Small intestine (tissue), 7 donors: ENCODE measurements around the gene IL1R2. TPM values are rescaled to one million over a fixed set of nuclear protein-coding genes. Genes with fewer than 3 reads are reported as not detected.

Source experiments
- DNase-seq, 2 donors: peaks; one replicate each; pipeline versions ENCODE4 v3.0.0 to v3.0.0-alpha.2; 2013
- FAIRE-seq: peaks from 2 replicates; lab custom pipeline; 2012; peaks lifted over from hg19 to GRCh38; lab: Jason Lieb, UNC
- H3K27ac ChIP-seq, 3 donors: one replicate each; pipeline ENCODE4 v1.5.1; 2013; ENCODE audit warnings: low read length in 2 of 3, mild to moderate bottlenecking in 2 of 3, control low read depth in 1 of 3, inconsistent platforms in 1 of 3, low read depth in 1 of 3, moderate library complexity in 1 of 3
- H3K27me3 ChIP-seq, 3 donors: one replicate each; pipeline ENCODE4 v1.6.1; 2013; ENCODE audit warnings: low read length in 3 of 3, inconsistent platforms in 1 of 3; ENCODE audit not compliant: control insufficient read depth in 3 of 3, insufficient read depth in 3 of 3
- H3K36me3 ChIP-seq, 3 donors: one replicate each; pipeline ENCODE4 v1.6.1; 2013; ENCODE audit warnings: low read length in 3 of 3, inconsistent platforms in 1 of 3, low read depth in 1 of 3, mild to moderate bottlenecking in 1 of 3, moderate library complexity in 1 of 3; ENCODE audit not compliant: control insufficient read depth in 3 of 3, insufficient read depth in 2 of 3
- H3K4me1 ChIP-seq, 3 donors: one replicate each; pipeline ENCODE4 v1.6.1; 2013; ENCODE audit warnings: low read length in 2 of 3, inconsistent platforms in 1 of 3, low read depth in 1 of 3, mild to moderate bottlenecking in 1 of 3, moderate library complexity in 1 of 3; ENCODE audit not compliant: control insufficient read depth in 3 of 3, insufficient read depth in 2 of 3
- H3K4me3 ChIP-seq, 3 donors: one replicate each; pipeline ENCODE4 v1.5.1; 2013; ENCODE audit warnings: low read length in 3 of 3, control low read depth in 1 of 3, inconsistent platforms in 1 of 3, low read depth in 1 of 3, mild to moderate bottlenecking in 1 of 3, moderate library complexity in 1 of 3
- H3K9me3 ChIP-seq, 2 donors: one replicate each; pipeline ENCODE4 v1.6.1; 2013; ENCODE audit warnings: low read depth in 1 of 2, low read length in 1 of 2; ENCODE audit not compliant: control insufficient read depth in 2 of 2, insufficient read depth in 1 of 2
- WGBS, 3 donors: extraction: QIAGEN DNeasy Blood & Tissue Kit; methylation state at CpG; one replicate each; pipeline ENCODE4 v1.1.7; 2013; 5-methylcytosine and 5-hydroxymethylcytosine counted together
- polyA plus RNA-seq, 4 donors: library from polyadenylated mRNA; stranded (reverse) in 3 of 4; unstranded in 1 of 4; fragments of 200-250 nt in 3 of 4; fragments of 120-200 nt in 1 of 4; gene quantifications; one replicate each; pipeline versions ENCODE4 v1.2.1 to v1.2.3, GENCODE V29; 2013
- donor health status: healthy with polysubstance abuse.
- donor health status: control.
- donor health status: control.
- donor health status: Bipolar disorder and iron deficiency.
- donor health status: healthy.

IL1R2 gene
- polyA plus RNA-seq, 4 donors = 1.5 to 5.2 (median 2.7) TPM

DNA sequence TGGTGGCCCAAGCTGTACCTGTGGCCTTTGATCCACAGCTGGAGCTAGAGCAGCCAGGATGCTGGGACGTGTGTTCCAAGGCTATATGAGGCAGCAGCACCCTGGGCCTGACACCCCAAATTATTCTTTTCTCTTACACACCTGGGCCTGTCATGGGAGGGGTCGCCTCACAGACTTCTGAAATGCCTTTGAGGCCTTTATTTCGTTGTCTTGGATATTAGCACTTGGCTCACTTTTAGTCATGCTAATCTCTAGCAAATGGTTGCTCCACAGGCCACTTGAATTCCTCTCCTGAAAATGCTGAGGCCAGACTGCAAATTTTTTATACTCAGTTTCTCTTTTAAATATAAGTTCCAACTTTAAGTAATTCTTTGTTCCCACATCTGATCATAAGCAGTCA, 22.0 kb upstream of the IL1R2 start:
- FAIRE-seq = no peak
- no peak overlapping the region for H3K4me3 ChIP-seq
- DNase-seq = no peak
- no peak overlapping the region for H3K27ac ChIP-seq
- WGBS, 3 donors = 57 to 85% (median 63%) methylated on average over 3 of the region's 3 CpGs
- no peaks in the 10 kb centered on the region for H3K4me1 ChIP-seq
- H3K9me3 ChIP-seq = peaks cover 1 to 11% of the 10 kb centered on the region in 2 donors
- no peaks in the 10 kb centered on the region for H3K36me3 ChIP-seq
- no peaks in the 10 kb centered on the region for H3K27me3 ChIP-seq

DNA sequence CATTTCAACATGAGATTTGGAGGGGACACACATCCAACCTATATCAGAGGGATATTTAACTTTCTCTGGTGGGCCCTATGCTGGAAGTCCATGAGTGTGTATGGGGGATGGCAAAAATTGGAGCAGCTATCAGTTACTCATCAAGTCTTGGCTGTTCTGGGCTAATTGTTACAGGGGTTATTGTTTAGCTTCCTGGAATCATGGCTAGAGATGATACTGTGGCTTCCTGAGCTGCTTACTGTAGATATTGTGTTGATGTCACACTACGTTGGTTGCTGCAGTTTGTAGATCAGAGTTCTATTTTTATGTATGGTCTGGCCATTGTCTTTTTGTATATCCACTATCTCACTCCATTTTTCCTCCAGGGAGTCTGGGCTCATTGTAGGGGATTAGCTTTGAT, 20.9 kb upstream of the IL1R2 start:
- no peaks in the 10 kb centered on the region for H3K4me1 ChIP-seq
- no peak overlapping the region for H3K27ac ChIP-seq
- no peak for DNase-seq
- no peak overlapping the region for H3K4me3 ChIP-seq
- WGBS, 3 donors = 91 to 100% (median 97%) methylated on average over 1 of the region's 1 CpG
- peaks cover 1 to 11% of the 10 kb centered on the region in 2 donors for H3K9me3 ChIP-seq
- H3K36me3 ChIP-seq = no peaks in the 10 kb centered on the region
- no peaks in the 10 kb centered on the region for H3K27me3 ChIP-seq
- FAIRE-seq = no peak

DNA sequence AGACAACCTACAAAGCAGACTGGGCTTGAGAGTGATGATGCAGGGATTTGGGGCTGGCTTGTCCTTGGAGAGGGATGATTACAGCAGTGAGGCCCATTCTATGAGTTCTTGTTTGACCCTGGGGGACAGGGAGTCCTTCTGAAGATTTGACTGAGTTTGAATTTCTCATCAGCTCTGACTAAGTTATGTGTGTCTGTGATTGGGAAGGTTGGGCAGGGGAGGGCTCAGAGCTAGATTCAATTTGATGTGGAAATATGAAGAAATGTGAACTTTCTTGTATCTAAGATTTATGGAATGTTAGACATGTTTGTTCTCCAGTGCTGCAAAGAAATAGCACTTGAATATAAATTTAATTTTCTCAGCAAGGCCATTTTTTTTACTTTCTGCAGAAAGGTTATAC, 19.9 kb upstream of the IL1R2 start:
- no peak overlapping the region for H3K4me3 ChIP-seq
- H3K27ac ChIP-seq = no peak overlapping the region
- no peaks in the 10 kb centered on the region for H3K27me3 ChIP-seq
- no peaks in the 10 kb centered on the region for H3K4me1 ChIP-seq
- peaks cover 1 to 11% of the 10 kb centered on the region in 2 donors for H3K9me3 ChIP-seq
- no peaks in the 10 kb centered on the region for H3K36me3 ChIP-seq
- FAIRE-seq = no peak
- no peak for DNase-seq

DNA sequence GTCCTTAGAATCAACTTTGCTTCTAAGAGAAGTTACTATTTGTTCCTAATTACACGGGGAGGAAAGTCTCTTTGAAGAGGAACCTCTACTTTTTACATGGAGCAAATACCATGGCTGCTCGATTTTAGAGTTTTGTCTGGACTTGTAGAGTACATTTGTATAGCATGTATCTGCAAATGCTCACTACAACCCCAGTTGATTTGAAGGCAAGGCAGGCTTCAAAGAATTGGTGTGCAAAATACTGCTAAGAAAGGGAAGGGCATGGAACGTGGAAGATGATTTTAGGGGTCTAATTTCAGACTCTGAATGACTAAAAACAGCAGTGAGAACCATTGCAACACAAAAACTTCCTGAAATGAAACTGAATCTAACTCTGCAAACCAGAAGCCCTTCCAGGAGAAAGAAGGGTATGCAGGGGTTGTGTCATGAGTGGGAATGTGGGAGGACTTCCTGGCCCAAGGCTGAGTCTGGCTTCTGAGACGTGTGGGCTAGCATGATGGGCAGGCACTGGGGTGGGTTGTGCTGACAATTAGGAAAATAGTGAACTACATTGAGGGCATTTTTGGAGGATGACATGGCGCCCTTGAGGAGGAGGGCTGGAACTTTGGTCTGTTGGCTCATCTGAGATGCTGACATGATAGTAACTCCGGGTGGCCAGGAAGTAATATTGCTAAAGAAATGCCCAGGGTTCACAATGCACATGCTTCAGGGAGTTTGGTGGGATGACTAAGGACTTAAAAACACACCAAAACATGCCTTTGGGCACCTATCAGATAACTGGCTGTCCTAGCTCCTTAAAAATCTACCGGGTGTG, 18.9 kb upstream of the IL1R2 start:
- DNase-seq (no peak), FAIRE-seq (no peak)
- Histone ChIP-seq H3K9me3 (peaks cover 1 to 11% of the 10 kb centered on the region in 2 donors), H3K27me3 (no peaks in the 10 kb centered on the region), H3K4me3 (no peak overlapping the region), H3K36me3 (no peaks in the 10 kb centered on the region), H3K4me1 (no peaks in the 10 kb centered on the region), H3K27ac (no peak overlapping the region)
- WGBS, 3 donors = 63 to 67% (median 66%) methylated on average over 7 of the region's 7 CpGs

DNA sequence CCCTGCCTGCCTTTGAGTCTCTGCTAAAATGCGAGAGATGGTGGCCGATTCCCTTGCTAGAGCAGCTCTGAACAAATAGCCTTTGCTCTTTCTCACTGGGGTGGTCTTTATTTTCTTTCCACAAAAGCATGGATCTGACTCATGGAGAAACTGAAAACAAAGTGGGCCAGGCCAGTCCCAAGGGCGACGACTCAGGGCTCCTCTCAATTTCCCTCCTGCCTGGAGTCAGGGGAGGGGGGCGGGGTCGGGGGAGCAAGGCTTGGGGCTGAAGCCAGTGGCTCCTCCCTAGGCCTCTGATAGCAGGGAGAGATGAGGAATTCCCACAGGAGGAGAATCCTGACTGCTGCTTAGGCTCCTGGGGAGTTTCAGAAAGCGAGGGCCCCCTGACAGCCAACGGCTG, 17.1 kb upstream of the IL1R2 start:
- no peak overlapping the region for H3K27ac ChIP-seq
- H3K36me3 ChIP-seq = no peaks in the 10 kb centered on the region
- no peaks in the 10 kb centered on the region for H3K4me1 ChIP-seq
- no peak for FAIRE-seq
- DNase-seq = no peak
- whole genome bisulfite sequencing, 3 donors = 43 to 72% (median 58%) methylated on average over 8 of the region's 8 CpGs
- peaks cover 0 to 11% of the 10 kb centered on the region in 2 donors for H3K9me3 ChIP-seq
- H3K4me3 ChIP-seq = no peak overlapping the region
- H3K27me3 ChIP-seq = no peaks in the 10 kb centered on the region

DNA sequence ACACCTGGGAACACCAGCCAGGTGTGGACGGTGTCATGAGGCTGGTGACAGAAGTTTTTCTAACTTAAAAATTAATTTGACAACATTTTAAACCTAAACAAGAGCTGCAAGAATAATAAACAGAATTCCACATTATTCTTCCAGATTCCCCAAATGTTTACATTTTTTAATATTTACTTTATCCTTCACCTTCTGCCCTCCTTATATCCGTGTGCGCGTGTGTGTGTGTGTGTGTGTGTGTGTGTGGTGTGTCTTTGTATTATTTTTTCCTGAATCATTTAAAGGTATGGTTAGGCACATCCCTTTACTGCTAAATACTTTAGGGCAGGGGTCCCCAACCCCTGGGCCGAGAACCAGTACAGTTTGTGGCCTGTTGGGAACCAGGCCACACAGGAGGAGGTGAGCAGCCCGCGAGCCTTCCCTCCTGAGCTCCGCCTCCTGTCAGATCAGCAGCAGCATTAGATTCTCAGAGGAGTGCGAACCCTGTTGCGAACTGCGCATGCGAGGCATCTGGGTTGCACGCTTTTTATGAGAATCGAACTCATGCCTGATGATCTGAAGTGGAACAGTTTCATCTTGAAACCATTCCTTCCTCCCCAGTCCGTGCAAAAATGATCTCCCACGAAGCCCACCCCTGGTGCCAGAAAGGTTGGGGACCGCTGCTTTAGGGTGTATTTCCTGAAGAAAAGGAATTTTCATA, 16.4 kb upstream of the IL1R2 start:
- Histone ChIP-seq H3K27me3 (no peaks in the 10 kb centered on the region), H3K9me3 (peaks cover 0 to 7% of the 10 kb centered on the region in 2 donors), H3K36me3 (no peaks in the 10 kb centered on the region), H3K4me3 (no peak overlapping the region), H3K27ac (no peak overlapping the region), H3K4me1 (no peaks in the 10 kb centered on the region)
- no peak for DNase-seq
- WGBS, 3 donors = 78 to 81% (median 79%) methylated on average over 17 of the region's 17 CpGs
- FAIRE-seq = no peak

DNA sequence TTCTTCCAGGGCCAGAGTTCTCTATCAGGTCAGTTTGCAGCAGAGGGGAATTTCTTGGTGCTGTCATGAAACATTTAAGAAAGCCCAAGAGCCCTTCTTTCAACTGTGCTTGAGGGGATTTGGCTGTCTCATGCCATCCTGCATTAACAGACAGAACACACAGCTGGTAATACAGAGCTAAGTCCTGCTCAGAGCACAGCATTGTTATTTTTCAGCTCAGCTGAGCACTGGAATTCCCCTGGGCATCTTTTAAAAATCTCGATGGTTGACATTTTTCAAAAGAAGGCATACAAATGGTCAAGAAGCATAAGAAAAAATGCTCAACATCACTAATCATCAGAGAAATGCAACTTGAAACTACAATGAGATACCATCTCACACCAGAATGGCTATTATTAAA, 14.9 kb upstream of the IL1R2 start:
- DNase-seq (no peak), FAIRE-seq (no peak)
- Histone ChIP-seq H3K9me3 (peaks cover 0 to 4% of the 10 kb centered on the region in 2 donors), H3K27ac (no peak overlapping the region), H3K27me3 (no peaks in the 10 kb centered on the region), H3K4me1 (no peaks in the 10 kb centered on the region), H3K4me3 (no peak overlapping the region), H3K36me3 (no peaks in the 10 kb centered on the region)
- WGBS, 3 donors = 53 to 64% (median 58%) methylated on average over 1 of the region's 1 CpG

DNA sequence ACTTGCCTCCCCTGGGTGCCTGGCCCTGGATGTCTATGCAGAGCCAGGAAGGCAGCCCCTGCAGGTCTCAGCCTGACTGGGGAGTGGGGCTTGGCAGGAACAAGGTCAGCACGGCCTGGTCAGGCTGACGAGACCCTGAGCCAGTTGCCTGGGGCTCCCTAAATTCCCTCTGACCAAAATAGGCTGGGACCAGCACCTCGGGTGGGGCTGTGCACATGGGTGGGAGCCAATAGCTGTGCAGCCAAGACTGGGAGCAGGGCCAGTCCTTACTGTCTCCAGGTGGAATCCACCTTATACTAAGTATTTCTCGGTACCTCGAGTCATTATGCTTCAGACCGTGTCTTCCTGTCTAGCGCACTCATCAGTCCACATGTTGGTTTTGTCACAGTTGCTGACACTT, 11.4 kb upstream of the IL1R2 start:
- H3K9me3 ChIP-seq = no peaks in the 10 kb centered on the region
- no peaks in the 10 kb centered on the region for H3K36me3 ChIP-seq
- no peaks in the 10 kb centered on the region for H3K27me3 ChIP-seq
- no peak overlapping the region for H3K4me3 ChIP-seq
- H3K27ac ChIP-seq = no peak overlapping the region
- WGBS, 3 donors = 79 to 88% (median 81%) methylated on average over 7 of the region's 7 CpGs
- FAIRE-seq = no peak
- no peak for DNase-seq
- H3K4me1 ChIP-seq = no peaks in the 10 kb centered on the region
